IPS DF 19.7 (cell line): ENCODE measurements around the gene COL16A1.

Experiments used
- DNase-seq: peaks from one replicate; pipeline ENCODE4 v3.0.0-alpha.2; 2013; ENCODE audit warnings: low read depth, low spot score

Gene COL16A1

DNA sequence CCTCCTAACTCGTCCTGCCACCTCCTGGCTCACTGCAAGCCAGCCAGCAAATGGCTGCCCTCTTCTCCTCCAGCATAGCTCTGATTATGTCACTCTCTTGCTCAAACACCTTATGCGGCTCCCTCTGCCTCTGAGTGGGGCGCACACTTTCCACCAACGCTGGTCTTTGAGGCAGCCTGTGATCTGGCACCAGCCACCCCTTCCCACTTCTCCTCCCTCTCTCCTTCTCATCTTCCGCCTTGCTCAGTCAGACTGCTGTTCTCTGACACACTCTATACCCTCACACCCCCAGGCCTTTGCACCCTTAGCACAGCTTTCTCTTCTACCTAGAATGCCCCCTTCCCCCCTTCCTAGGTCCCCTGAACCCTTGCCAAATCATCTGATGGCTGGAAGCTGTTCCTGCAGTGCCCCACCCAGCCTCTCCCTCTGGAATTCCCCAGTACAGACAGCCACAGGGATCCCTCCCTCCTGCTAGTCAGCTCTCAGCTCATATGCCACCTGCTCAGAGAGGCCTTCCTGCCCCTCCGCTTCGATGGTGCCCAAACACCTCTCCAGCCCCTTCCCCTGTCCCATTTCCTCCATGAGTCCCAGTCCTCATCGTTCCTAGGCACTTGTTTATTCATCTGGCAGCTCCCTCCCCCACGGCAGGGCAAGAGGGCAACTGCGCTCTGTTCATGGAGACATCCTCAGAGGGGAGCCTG is 37.4 kb downstream of the COL16A1 start:
- DNase-seq: no peak

DNA sequence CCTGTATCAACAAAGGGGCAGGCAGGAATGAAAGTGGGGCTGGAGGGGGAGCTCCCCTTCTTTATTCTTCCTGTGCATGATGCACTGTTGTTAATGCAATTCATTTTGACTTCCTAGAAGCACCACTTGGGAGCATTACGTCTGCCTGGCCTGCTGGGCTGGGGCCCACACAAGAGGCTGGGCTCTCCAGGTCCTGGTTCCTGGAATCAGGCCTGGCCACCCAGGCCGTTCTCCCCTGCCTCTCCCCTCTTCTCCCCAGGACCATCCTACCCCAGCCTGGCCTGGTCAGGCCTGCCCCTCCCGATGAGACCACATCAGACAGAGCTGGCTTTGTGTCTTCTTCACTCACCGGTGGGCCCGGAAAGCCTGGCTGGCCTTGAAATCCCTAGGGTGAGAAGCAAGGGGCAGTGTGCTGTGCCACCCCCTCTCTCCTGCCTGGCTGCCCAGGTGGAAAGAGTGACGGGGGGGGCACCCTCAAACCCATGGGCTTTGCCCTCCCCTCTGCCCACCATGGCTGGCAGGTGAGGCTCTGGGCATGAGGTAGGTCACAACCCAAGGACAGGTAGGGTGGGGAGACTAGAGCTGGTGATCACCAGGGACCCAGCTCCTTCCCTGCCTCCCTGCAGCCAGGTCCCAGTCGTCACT is 38.5 kb downstream of the COL16A1 start:
- DNase-seq: no peak

DNA sequence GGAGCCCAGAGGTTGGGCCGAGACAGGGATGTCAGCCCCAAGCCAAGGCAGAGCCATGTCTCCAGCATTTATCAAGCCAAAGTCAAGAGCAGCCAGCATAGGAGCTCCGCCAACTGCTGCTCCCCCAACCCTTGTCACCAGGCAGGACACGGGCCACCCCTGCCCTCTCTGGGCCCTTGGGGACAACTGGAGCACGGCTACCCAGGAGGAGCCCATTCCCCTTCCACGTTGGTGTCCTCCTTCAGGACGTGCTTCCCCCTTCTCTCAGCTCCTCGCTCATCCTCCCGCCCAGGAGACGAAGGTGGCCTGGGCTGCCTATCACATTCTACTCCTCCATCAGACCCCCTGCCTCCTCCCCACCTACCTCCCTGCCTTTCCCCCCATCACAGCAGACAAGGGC is 39.3 kb downstream of the COL16A1 start:
- no peak for DNase-seq

DNA sequence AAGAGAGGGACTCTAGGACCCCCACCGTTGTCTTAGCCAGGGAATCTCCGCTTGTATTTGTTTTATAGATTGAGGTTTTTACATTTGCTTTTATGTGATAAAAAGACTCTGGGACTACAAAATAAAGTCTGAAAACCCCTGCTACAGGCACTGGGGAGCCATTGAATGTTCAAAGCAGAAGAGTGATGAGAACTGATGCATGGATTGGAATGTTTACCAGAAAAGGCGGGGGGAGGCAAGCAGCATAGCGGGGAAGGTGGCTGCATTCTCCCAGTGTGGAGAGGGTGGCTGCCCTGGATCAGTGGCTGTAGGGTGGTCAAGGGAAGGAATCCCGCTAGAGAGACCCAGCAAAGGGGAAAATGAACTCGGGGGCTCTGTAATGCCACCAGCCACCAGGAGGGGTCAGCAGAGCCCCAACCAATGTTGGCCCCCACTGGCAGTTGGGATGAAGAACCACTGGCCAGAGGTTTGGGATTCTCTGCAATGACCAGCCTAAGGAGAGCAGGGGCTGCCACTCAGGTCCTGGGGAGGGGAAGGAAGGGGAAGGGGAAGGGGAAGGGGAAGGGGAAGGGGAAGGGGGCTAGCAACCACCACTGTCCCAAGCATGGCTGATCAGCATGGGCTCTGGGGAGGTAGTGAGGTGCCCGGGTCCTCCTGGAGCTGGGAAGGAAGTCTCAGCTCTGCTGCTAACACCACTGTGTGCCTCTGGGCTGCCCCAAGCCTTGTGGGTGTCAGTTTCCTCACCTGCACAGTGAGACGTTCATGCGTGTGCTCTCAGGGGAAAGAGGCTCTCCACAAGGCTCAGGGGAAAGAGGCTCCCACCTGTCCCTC is 40.0 kb downstream of the COL16A1 start:
- no peak for DNase-seq

DNA sequence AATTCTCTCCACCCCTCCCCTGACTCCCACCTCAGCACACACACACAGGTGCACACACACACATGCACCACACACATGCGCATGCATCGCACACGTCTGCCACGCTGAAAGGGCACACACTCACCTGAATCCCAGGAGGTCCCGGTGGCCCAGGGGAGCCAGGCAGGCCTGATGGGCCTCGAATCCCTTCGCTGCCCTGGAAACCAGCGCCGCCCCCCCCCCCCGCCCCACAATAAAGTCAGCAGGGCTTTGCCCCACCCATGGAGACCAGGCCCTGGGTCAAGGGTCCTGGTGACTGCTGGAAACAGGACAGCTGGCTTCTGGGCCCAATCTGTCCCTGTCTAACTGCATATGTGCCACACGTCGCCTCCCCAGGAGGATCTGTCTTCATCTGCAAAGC is 41.4 kb downstream of the COL16A1 start:
- no peak for DNase-seq

DNA sequence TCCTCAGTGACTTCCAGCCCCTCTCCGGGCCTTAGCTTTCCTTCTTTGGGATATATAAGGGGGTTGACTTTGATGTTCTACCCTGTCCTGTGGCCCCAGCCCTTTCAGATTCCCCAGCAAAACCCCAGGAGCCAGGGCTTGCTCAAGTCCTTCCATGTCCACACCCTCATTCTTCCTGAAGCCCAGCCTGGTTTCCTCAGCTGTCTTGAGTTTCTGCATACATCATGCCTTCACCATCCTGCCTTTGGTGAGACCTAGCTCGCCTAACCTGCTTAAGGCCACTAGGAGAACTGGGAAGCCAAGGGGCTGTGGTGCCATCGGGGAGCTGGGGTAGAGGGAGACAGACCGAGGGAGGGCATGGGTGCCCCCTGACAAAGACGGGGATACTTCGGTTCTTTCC is 42.0 kb downstream of the COL16A1 start:
- no peak for DNase-seq

DNA sequence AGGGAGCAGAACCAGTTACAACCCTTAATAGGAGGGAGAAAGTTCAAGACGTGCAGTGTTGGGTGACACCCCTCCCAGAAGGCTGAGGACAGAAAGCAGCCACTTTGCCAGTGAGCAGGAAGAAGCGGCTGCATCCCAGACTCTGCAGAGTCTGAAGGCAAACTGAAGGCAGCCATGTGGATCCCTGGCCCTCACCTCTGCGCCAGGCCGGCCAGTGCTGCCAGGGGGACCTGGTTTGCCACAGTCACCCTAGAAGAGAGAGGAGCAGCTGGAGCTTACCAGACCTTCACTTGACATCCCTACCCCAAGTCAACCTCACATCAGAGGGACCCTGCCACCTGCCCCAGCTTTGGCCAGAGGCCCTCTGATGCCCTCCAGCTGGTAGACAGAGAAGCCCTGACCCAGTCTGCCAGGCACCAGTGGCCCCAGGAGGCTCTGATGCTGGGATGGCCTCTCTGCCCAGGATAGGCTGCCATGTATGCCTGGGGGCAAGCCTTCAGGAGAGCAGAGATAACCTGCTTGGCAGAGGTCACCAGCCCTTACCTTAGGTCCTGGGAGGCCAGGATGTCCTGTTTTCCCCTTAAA is 42.9 kb downstream of the COL16A1 start:
- DNase-seq: no peak

DNA sequence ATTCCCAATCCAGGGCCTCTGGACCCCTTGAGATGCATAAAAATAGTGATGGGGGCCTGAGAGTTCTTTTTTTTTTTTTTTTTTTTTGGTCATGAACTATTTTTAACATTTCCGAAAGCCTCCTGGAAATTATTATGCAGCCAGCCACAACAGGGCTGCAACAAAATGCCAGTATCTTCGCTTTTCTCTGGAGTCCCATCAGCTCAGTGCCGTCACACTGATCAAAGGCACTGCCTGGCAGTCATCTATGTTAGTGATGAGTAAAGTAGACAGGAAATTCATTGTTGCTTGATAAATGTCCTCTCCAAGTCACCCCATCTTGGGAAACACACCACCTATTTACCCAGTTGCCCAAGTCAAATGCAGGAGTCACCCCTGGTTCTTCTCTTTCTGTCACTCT is 43.9 kb downstream of the COL16A1 start:
- DNase-seq: no peak

DNA sequence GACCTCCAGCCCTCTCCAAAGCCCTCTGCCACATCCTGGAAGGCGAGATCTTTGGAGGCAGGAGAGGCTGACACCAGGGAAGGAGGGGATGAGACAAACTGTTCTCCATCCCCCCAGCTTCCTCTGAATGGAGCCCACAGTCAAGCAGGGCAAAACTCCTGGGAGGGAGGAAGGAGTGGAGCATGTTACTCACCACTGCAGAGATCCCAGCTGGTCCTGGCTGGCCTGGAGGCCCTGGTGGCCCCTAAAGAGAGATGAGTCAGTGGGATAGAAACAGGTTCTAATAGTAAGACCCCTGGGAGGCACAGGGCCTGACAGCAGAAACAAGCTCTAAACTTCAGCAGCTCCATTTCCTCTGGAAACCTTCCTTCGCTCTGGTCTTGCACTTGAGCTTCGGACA is 45.1 kb downstream of the COL16A1 start:
- DNase-seq: no peak

DNA sequence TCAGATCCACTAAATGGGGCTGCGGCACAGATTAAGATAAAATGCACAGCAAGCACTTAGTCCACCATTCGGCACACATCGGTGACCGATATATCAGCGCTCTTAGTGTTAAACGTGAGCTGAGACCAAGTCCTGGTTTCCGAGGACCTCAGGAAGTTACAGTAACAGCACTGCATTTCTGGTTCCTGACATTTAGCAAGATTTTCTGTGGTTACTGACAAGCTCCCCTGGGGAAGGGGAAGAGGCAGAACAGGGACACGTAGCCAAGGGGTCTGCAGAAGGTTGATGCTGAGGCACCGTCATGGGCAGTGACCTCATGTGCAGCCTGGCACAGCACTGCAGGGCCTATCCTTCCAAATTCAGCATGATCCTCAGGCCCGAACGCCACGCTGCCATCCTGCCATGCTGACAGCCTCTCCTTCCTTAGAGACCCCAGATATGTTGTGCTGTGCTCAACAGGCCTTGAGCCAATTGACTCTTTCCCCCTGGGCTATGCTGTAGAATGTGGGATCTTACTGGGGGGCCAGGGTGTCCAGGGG is 45.8 kb downstream of the COL16A1 start:
- DNase-seq: no peak

DNA sequence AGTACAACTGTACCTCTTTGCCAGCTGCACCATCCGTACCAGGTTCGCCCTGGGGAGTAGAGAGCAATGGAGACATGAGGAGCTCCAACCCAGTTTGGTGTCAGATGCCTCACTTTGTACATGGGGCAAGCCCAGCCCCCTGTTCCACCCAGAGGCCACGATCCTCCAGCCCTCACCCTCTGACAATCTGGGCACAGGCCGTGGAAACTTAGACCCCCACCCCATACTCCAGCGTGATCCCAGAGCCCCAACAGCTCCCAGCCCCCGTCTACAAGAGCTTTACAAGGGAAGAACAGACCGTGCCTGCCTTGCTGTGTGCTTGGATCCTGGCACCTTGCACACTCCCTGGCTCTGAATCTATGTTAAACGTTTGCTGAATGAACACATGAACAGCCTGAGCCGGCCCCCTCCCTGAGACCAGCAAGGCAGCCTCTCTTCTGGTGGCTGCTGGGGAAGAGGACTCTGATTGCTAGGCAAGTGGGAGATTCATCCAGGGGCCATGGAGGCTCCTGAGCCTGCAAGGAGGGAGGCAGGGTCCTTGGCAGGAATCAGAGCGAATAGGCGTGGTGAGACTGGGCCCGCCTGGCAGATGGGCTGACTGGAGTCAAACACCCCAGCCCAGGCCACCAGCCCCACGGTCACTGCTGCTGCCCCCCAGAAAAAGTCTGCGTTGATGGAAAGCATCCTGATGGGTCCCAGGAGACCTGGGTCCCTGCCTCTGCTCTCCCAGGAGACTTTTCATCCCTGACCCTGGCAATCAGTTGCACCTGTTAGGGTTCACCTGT is 46.6 kb downstream of the COL16A1 start:
- DNase-seq: no peak

DNA sequence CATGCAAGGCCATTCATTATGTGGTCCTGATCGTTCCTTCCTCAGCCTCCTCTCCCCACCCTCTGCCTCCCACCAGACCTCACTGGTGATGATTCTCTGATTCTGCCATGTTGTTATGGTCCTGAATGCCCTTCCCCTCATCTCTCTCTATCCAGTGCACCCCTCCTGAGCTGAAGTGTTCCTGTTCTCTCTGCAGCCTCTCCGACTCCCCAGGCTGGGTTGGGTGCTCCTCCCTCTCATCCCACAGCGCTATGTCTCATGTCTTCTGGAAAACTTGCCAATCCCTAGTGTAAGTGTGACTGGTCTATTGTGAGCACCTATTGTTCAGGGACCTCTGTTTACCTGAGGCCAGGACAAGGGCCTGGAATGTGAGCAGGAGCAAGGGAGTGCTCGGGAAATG is 48.1 kb downstream of the COL16A1 start:
- DNase-seq: no peak

DNA sequence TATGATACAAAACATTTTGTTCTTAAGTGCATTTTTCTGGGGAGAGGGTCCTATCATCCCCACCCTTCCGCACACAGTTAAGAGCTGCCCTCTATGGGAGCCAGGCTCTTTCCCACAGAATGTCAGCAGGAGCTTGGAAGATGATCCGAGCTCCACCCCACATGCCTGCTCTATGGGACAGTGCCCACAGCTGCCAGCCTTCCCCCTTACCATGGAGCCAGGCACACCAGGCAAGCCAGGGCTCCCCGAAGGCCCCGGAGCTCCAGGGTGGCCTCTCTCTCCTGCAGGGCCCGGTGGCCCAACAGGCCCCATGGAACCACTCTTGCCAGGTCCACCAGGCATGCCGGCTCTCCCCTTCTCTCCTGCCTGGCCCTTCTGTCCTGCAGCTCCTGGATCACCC is 48.7 kb downstream of the COL16A1 start:
- DNase-seq: no peak

DNA sequence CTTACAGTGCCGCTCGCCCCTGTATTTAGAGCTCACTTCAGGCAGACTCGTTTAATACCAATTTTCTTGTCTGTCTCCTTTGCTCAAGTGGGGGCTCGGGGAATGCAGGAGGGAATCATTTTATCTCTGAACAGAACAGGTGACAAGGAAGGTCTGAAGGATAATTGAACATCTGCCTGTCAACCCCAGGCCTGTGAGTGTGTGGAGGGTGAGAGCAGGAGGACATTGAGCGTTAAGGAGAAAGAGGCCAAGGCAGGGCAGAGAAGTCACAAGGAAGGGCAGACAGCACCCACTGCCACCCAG is 49.4 kb downstream of the COL16A1 start:
- DNase-seq: no peak

DNA sequence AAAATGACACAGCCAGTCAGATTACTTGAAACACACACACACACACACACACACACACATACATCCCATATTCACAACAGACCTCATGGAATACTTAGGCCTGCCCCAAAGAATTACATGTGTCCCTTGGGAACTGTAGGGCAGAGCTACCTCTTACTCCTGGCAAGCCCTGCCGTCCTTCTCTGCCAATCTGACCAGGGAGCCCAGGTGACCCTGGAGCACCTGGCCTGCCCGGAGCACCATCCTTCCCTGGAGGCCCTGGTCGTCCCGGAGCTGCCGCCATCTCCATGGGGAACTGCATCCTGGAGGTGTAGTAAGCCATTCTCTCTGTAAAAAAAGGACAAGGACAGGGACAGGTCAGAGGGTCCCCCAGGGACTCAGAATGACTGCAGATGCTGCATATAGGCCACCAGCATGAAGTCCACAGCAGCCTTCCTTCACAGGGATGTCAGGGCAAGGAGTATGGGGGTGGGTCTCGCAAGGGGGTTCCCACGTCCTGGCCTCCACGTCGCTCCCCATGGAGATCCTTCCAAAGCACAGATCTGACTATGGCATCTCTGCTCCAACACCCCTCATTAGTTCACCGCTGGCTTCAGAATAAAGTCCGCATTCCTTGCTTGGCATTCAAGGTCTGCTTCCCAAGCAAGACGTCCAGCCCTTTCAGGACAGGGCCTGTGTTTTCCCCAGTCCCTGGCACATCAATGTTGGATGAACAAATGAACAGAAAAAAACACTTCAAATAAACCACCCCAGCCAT is 49.9 kb downstream of the COL16A1 start:
- DNase-seq: no peak

DNA sequence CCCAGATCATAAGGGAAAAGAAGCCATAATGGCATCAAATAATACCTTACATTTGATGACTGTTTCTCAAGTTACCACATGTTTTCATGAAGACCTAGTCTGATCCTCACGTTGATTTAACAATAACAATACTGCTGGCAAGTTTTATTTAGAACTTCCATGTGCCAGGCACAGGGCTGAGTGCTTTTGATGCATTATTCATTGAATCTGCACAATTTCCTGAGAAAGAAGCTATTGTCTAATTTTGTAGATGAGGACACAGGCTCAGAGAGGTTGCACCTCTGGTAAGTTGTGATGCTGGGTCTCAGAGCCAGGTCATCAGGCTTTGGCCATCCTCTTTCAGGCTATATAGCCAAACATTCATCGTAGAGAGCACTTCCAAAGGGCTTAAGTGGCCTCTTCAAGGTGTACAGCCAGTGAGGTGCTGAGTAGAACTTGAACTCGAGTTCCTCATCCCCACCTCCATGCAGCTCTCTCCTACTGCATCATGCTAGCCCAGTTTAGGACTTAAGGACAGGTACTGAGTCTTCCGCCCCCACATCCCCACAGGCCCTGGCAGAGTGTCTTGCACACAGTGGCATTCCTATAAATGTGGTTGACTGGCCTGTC is 50.8 kb downstream of the COL16A1 start:
- no peak for DNase-seq

DNA sequence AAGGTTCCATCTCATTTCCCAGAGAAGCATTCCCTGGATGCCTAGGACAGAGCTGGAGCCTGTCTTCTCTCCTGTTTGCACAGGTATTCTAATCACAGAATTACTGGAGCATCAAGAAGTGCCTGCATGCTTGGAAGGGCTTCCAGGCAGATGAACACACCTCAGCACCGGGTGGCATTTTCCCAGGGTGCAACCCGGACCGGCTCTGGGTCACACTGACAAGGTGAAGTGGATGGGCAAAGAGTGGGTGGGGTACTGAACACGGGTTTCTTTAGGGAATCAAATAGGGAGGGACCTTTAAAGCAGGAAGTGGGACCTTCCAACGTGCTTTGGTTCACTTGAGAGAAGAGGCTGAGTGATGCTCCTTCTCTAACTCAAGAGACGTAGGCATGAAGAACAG is 52.1 kb downstream of the COL16A1 start:
- DNase-seq: no peak

DNA sequence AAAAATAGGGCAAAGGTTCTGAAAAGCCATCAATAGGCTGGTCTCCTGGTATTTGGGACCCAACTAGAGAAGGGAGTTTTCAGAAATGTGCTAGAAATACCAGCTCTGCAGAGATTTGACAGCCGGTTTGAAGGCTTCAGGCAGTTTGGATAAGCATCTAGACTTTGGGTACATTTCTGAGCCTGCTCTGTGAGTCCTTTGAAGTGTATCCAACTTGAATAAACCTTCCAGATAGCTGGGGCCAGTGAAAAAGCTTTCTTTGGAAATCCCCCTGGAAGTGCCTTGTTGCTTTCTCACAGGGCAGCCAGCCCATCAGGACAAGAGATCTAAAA is 52.8 kb downstream of the COL16A1 start:
- no peak for DNase-seq

DNA sequence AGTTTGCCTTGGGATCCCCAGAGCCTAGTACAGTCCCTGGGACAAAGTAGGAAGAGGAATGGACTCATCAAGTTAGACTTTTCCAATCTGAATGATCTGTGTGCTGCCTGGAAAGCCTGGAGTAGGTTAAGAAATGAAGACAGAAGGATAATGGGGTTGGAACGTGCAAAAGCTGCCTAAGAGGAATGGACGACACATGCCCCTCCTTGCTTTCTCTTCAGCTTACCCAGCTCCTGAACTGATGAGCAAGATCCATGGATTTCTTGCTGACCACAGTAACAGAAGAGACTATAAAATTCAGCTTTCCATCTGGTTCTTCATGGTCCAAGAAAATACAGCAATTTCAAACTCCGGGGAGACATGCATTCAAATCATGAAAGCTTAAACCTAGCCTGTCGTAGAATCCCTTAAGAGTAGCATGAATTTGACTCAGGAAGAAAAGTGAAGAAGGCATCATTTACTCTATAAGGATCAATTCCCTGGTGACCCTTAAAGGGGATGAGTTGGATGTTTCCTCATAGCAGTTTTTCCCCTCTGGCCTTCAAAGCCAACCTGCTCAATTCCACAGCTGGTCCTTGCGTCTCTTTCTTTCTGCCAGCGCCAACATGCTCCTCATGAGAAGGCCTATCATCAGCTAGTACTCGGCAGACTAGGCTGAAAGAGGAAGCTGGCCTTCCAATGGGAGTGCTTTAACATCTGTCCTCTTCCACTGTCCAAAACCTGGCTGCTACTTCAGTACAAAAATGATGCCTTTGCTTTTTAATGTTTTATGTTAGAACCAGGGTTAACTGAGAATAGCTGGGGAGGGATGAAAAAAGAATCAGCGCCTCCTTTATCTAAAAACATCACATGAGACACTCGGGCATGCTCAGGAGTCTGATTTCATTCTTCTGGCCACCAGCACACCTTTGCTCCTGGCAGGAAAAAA is 53.4 kb downstream of the COL16A1 start:
- no peak for DNase-seq
